ENCODE data around the gene SAMSN1. TPM values are rescaled to one million over a fixed set of nuclear protein-coding genes. Genes with fewer than 3 reads are reported as not detected.

The SAMSN1 gene
- total RNA-seq, 1 donor from 2014 or later = 6.4 TPM

- no peak for TF ChIP-seq POLR2AphosphoS5 (IDR thresholded peaks at IDR 0.05; ENCODE audit: insufficient read depth in 1 of 2, low read depth in 1 of 2)
- TF ChIP-seq POLR2A (IDR thresholded peaks at IDR 0.05) = no peak
- TF ChIP-seq CTCF (IDR thresholded peaks at IDR 0.05) = no peak
- DNase-seq (ENCODE audit: extremely low spot score in 2 of 2) = no peak
- no peaks in the 10 kb centered on the region for H3K27me3 ChIP-seq
- H3K36me3 ChIP-seq = no peaks in the 10 kb centered on the region
- no peaks in the 10 kb centered on the region for H3K9me3 ChIP-seq
- no peak overlapping the region for H3K4me3 ChIP-seq
- intact Hi-C loops (cut with DNase I) = no loop called here
- H3K4me1 ChIP-seq = peaks cover 2% of the 10 kb centered on the region
- H3K27ac ChIP-seq = no peak overlapping the region
These were observed 12.4 kb downstream of the SAMSN1 start for GRCh38 chr21:14533499-14534428.

GRCh38 chr21:14531757-14532316 is 14.3 kb downstream of the SAMSN1 start:
- no peak overlapping the region for H3K27ac ChIP-seq
- no peak for TF ChIP-seq CTCF (IDR thresholded peaks at IDR 0.05)
- no peak for TF ChIP-seq POLR2A (IDR thresholded peaks at IDR 0.05)
- no peak for TF ChIP-seq POLR2AphosphoS5 (IDR thresholded peaks at IDR 0.05; ENCODE audit: insufficient read depth in 1 of 2, low read depth in 1 of 2)
- intact Hi-C loops (cut with DNase I) = no loop called here
- peaks cover 11% of the 10 kb centered on the region for H3K4me1 ChIP-seq
- no peak overlapping the region for H3K4me3 ChIP-seq
- no peaks in the 10 kb centered on the region for H3K9me3 ChIP-seq
- H3K27me3 ChIP-seq = no peaks in the 10 kb centered on the region
- no peak for DNase-seq (ENCODE audit: extremely low spot score in 2 of 2)
- H3K36me3 ChIP-seq = no peaks in the 10 kb centered on the region

GRCh38 chr21:14530592-14530991 is 15.5 kb downstream of the SAMSN1 start:
- no peak overlapping the region for H3K27ac ChIP-seq
- DNase-seq (ENCODE audit: extremely low spot score in 2 of 2) = no peak
- no peaks in the 10 kb centered on the region for H3K36me3 ChIP-seq
- H3K27me3 ChIP-seq = no peaks in the 10 kb centered on the region
- H3K9me3 ChIP-seq = no peaks in the 10 kb centered on the region
- peaks cover 11% of the 10 kb centered on the region for H3K4me1 ChIP-seq
- TF ChIP-seq POLR2A (IDR thresholded peaks at IDR 0.05) (no peak), POLR2AphosphoS5 (IDR thresholded peaks at IDR 0.05; ENCODE audit: insufficient read depth in 1 of 2, low read depth in 1 of 2) (no peak), CTCF (IDR thresholded peaks at IDR 0.05) (no peak)
- H3K4me3 ChIP-seq = no peak overlapping the region
- intact Hi-C loops (cut with DNase I) = no loop called here

- no peak overlapping the region for H3K4me3 ChIP-seq
- TF ChIP-seq POLR2A (IDR thresholded peaks at IDR 0.05) (no peak), CTCF (IDR thresholded peaks at IDR 0.05) (no peak), POLR2AphosphoS5 (IDR thresholded peaks at IDR 0.05; ENCODE audit: insufficient read depth in 1 of 2, low read depth in 1 of 2) (no peak)
- intact Hi-C loops (cut with DNase I) = no loop called here
- no peaks in the 10 kb centered on the region for H3K36me3 ChIP-seq
- no peak for DNase-seq (ENCODE audit: extremely low spot score in 2 of 2)
- H3K27ac ChIP-seq = no peak overlapping the region
- no peaks in the 10 kb centered on the region for H3K9me3 ChIP-seq
- no peaks in the 10 kb centered on the region for H3K27me3 ChIP-seq
- peaks cover 11% of the 10 kb centered on the region for H3K4me1 ChIP-seq
These were observed 17.3 kb downstream of the SAMSN1 start for GRCh38 chr21:14528815-14529214.
